ENCODE measurements around the gene SLC2A4.
"Not testable (repeated sequence)": the region's sequence is repeated elsewhere in the genome, so short reads cannot be mapped to it uniquely, and the experiment has no call there.

SLC2A4 gene

GRCh38 chr17:7281074-7281952 lies at the start of gene SLC2A4:
SLC2A4 (plus strand) TSS chr17:7281718; CDS start chr17:7281935, 217 bp downstream.
- peak; percentile 93 for DNase-seq

GRCh38 chr17:7232114-7232513 lies 49.4 kb upstream of the SLC2A4 start:
- DNase-seq = no peak

- no peak for DNase-seq
Measured at GRCh38 chr17:7233701-7234082, 47.8 kb upstream of the SLC2A4 start.

GRCh38 chr17:7234083-7234951 lies 47.2 kb upstream of the SLC2A4 start, which contains the start of gene DVL2:
DVL2 (minus strand) TSS chr17:7234517; CDS start chr17:7234262, 255 bp downstream.
- peak; percentile 88 for DNase-seq

GRCh38 chr17:7235693-7236665 lies 45.5 kb upstream of the SLC2A4 start:
- no peak for DNase-seq

GRCh38 chr17:7236808-7237207 lies 44.7 kb upstream of the SLC2A4 start:
- DNase-seq = no peak

- no peak for DNase-seq
Measured at GRCh38 chr17:7237266-7237760, 44.2 kb upstream of the SLC2A4 start.

- DNase-seq = peak; percentile 70
Measured at GRCh38 chr17:7237761-7238419, 43.6 kb upstream of the SLC2A4 start.

GRCh38 chr17:7238420-7239090 lies 43.0 kb upstream of the SLC2A4 start:
- peak; percentile 17 for DNase-seq

GRCh38 chr17:7239091-7240027 lies 42.2 kb upstream of the SLC2A4 start, which contains the start of gene PHF23:
PHF23 (minus strand) TSS chr17:7239457; CDS start chr17:7239279, 178 bp downstream.
- peak; percentile 98 for DNase-seq

GRCh38 chr17:7240375-7240774 lies 41.1 kb upstream of the SLC2A4 start:
- DNase-seq = no peak

- DNase-seq = no peak
Measured at GRCh38 chr17:7241090-7241733, 40.3 kb upstream of the SLC2A4 start.

- DNase-seq = peak; percentile 77
Measured at GRCh38 chr17:7241783-7242716, 39.5 kb upstream of the SLC2A4 start, which contains the start of gene GABARAP. GABARAP (minus strand) TSS chr17:7242449; CDS start chr17:7242330, 119 bp downstream.

- peak; percentile 94 for DNase-seq
Measured at GRCh38 chr17:7242717-7243452, 38.6 kb upstream of the SLC2A4 start.

GRCh38 chr17:7243453-7243729 lies 38.1 kb upstream of the SLC2A4 start:
- DNase-seq = no peak

GRCh38 chr17:7243838-7244237 lies 37.7 kb upstream of the SLC2A4 start:
- DNase-seq = not testable (repeated sequence)

GRCh38 chr17:7246779-7247178 lies 34.7 kb upstream of the SLC2A4 start:
- DNase-seq = no peak
